BJ (cell line): ENCODE data around the gene MARK3. TPM values are rescaled to one million over a fixed set of nuclear protein-coding genes. Genes with fewer than 3 reads are reported as not detected.
"Not testable (repeated sequence)": the region's sequence is repeated elsewhere in the genome, so short reads cannot be mapped to it uniquely, and the experiment has no call there.

ENCODE experiments used
- CTCF ChIA-PET: fragments of 350-600 bp; formaldehyde crosslinking; extraction: SDS; loops from one replicate; lab custom pipeline; 2021; ENCODE audit warnings: antibody characterized with exemption, inconsistent platforms; lab: Yijun Ruan, JAX
- POLR2A ChIA-PET: fragments of 300-600 bp; sonication (Branson Sonifier 250); formaldehyde crosslinking; extraction: SDS; loops from one replicate; lab custom pipeline; 2021; ENCODE audit warnings: antibody characterized with exemption; lab: Charles Lee
- DNase-seq: peaks from one replicate; pipeline ENCODE4 v3.0.0-alpha.2; 2011; ENCODE audit warnings: low read depth
- H3K27me3 ChIP-seq: 2 replicates; pipeline ENCODE4 v1.6.0; 2011; ENCODE audit warnings: low read length; ENCODE audit not compliant: control insufficient read depth, insufficient read depth
- H3K36me3 ChIP-seq: 2 replicates; pipeline ENCODE4 v1.5.1; 2011; ENCODE audit warnings: low read length; ENCODE audit not compliant: control insufficient read depth, insufficient read depth
- H3K4me3 ChIP-seq: 2 replicates; pipeline ENCODE4 v1.5.1; 2011; ENCODE audit warnings: low read depth, mild to moderate bottlenecking, control low read depth, low read length
- CTCF ChIP-seq: IDR thresholded peaks from 2 replicates; pipeline ENCODE4 v1.5.1; 2011; ENCODE audit warnings: low read depth, mild to moderate bottlenecking, control low read depth, inconsistent platforms, low read length, moderate library complexity; ENCODE audit not compliant: insufficient read depth
- polyA plus RNA-seq: library from polyadenylated mRNA; depleted of rRNA; stranded (reverse); fragments of >200 nt; gene quantifications from 2 replicates; pipeline ENCODE4 v1.2.3, GENCODE V29; 2011

MARK3 gene
- polyA plus RNA-seq, 1 experiment: 73.9 TPM

GRCh38 chr14:103354141-103354540, 31.1 kb upstream of the MARK3 start:
- Histone ChIP-seq H3K27me3 (no peaks in the 10 kb centered on the region), H3K36me3 (no peaks in the 10 kb centered on the region), H3K4me3 (no peak overlapping the region)
- POLR2A ChIA-PET: no interaction called here
- CTCF ChIA-PET: interaction anchor here (1.5 kb wide), 1 partner anchor 37 kb away, joined by 9 read pairs; no protein-coding TSS in a partner anchor
- DNase-seq: no peak
- no peak for TF ChIP-seq CTCF

GRCh38 chr14:103356024-103356682, 29.1 kb upstream of the MARK3 start:
- no peak for DNase-seq
- POLR2A ChIA-PET: interaction anchor here (0.7 kb wide), 1 partner anchor 21 kb away, joined by 4 read pairs; no protein-coding TSS in a partner anchor
- CTCF ChIA-PET: interaction anchor here (1.3 kb wide), 2 partner anchors 13 to 45 kb away, joined by 3 to 4 read pairs; no protein-coding TSS in a partner anchor
- no peak for TF ChIP-seq CTCF
- Histone ChIP-seq H3K4me3 (no peak overlapping the region), H3K27me3 (no peaks in the 10 kb centered on the region), H3K36me3 (no peaks in the 10 kb centered on the region)

- CTCF ChIA-PET: interaction anchor here (1.3 to 1.9 kb wide), 3 partner anchors 9 to 44 kb away, joined by 4 to 5 read pairs (median 5); no protein-coding TSS in a partner anchor
- POLR2A ChIA-PET: not testable (repeated sequence)
These were observed 27.7 kb upstream of the MARK3 start for GRCh38 chr14:103357552-103357951.

GRCh38 chr14:103360548-103360947, 24.7 kb upstream of the MARK3 start:
- ChIA-PET POLR2A (no interaction called here), CTCF (interaction anchor here (1.0 kb wide), 1 partner anchor 30 kb away, joined by 3 read pairs; no protein-coding TSS in a partner anchor)
- Histone ChIP-seq H3K4me3 (no peak overlapping the region), H3K27me3 (no peaks in the 10 kb centered on the region), H3K36me3 (no peaks in the 10 kb centered on the region)
- no peak for TF ChIP-seq CTCF
- no peak for DNase-seq

More at GRCh38 chr14:103357552-103357951, 27.7 kb upstream of the MARK3 start:
- not testable (repeated sequence) for H3K36me3 ChIP-seq, DNase-seq, H3K27me3 ChIP-seq, H3K4me3 ChIP-seq

- DNase-seq: peak; percentile 87
- CTCF ChIA-PET: interaction anchor here (0.5 kb wide), 1 partner anchor 32 kb away, joined by 3 read pairs; no protein-coding TSS in a partner anchor
These were observed 23.3 kb upstream of the MARK3 start for GRCh38 chr14:103361867-103362266.

More at GRCh38 chr14:103361867-103362266, 23.3 kb upstream of the MARK3 start:
- H3K36me3 ChIP-seq: no peaks in the 10 kb centered on the region
- POLR2A ChIA-PET: no interaction called here
- TF ChIP-seq CTCF: no peak
- no peaks in the 10 kb centered on the region for H3K27me3 ChIP-seq
- H3K4me3 ChIP-seq: no peak overlapping the region
